Lower leg skin (tissue), 4 donors: ENCODE data around the gene GTPBP6. TPM values are rescaled to one million over a fixed set of nuclear protein-coding genes. Genes with fewer than 3 reads are reported as not detected.

Experiments
- DNase-seq, 2 donors: peaks; one replicate each; pipeline ENCODE4 v3.0.0-alpha.2; 2019; ENCODE audit warnings: low spot score in 2 of 2
- H3K4me3 ChIP-seq: fragments of 200-600 bp; sonication (generic); 2 replicates; pipeline ENCODE4 v1.5.1; 2017; ENCODE audit warnings: mild to moderate bottlenecking, low read depth; ENCODE audit not compliant: poor library complexity, severe bottlenecking
- POLR2A ChIP-seq, 2 donors: fragments of 450-650 bp; IDR thresholded peaks; one replicate each; pipeline ENCODE4 v1.6.1; 2016 to 2017; ENCODE audit warnings: antibody characterized with exemption in 2 of 2, mild to moderate bottlenecking in 1 of 2, moderate library complexity in 1 of 2
- WGBS, 2 donors: methylation state at CpG; one replicate each; pipeline ENCODE4 v1.1.5; 2018; 5-methylcytosine and 5-hydroxymethylcytosine counted together
- intact Hi-C: fragments of 100-400 bp; cut with DNase I; formaldehyde crosslinking; loops from one replicate; pipeline ENCODE4 v1.15.0; 2023; ENCODE audit warnings: low total_unique reads
- total RNA-seq, 4 donors: library from RNA; depleted of rRNA; stranded (reverse); fragments of >200 nt; gene quantifications; one replicate each; pipeline ENCODE4 v1.1.0, GENCODE V29; 2016
- TF ChIP-seq, protein P1 (sequence below), 3 donors: fragments of 450-650 bp; IDR thresholded peaks; one replicate each; pipeline ENCODE4 v1.5.1; 2016; ENCODE audit warnings: antibody characterized with exemption in 3 of 3, mild to moderate bottlenecking in 3 of 3, moderate library complexity in 2 of 3

The GTPBP6 gene
- total RNA-seq, 4 donors from 2014 or later, result 35.9 to 53.4 (median 48.2) TPM

DNA sequence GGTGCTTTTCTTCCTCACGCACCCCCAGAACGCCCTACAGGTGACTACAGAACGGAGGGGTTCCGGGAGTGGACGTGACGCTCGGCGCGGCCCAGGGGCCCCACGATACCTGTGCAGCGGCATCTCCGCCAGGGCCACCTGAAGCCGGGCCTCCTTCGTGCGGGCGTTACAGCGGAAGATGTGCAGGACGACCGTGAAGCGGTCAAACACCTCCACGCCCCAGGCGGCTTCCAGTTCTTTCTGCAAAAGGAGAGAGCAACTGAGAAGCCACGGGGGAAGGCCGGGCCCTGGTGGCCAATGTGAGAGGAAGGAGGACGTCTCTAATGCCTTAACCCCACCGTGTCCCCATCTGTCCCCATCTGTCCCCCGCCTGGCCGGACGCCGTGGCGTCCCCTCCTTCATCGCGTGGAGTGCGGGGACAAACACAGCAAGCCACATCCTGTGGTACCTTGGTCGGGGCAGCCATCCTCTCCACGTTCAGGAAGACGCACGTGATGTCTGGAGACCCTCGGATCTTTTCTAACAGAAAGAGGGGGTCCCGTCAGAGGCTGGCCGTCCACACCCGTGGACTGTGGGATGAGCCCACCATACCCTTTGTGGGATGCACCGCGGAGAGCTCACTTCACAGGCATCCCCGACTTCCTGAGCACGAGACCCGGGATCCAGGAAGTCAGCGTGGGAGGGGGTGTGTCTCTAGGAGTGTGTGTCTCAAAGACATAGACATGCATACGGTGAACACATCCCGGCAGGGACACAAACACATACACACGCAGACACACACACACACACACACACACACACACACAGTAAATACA lies 3.6 kb downstream of the GTPBP6 start:
- H3K4me3 ChIP-seq, result no peak overlapping the region
- DNase-seq, result peak in 1 of 2 donors; percentile 84
- intact Hi-C loops, result no loop called here
- TF ChIP-seq, protein P1, sequence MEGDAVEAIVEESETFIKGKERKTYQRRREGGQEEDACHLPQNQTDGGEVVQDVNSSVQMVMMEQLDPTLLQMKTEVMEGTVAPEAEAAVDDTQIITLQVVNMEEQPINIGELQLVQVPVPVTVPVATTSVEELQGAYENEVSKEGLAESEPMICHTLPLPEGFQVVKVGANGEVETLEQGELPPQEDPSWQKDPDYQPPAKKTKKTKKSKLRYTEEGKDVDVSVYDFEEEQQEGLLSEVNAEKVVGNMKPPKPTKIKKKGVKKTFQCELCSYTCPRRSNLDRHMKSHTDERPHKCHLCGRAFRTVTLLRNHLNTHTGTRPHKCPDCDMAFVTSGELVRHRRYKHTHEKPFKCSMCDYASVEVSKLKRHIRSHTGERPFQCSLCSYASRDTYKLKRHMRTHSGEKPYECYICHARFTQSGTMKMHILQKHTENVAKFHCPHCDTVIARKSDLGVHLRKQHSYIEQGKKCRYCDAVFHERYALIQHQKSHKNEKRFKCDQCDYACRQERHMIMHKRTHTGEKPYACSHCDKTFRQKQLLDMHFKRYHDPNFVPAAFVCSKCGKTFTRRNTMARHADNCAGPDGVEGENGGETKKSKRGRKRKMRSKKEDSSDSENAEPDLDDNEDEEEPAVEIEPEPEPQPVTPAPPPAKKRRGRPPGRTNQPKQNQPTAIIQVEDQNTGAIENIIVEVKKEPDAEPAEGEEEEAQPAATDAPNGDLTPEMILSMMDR (IDR thresholded peaks at IDR 0.05), result no peak
- TF ChIP-seq POLR2A (IDR thresholded peaks at IDR 0.05), result no peak
- WGBS, 2 donors, result 88 to 92% methylated on average over 51 of the region's 51 CpGs

DNA sequence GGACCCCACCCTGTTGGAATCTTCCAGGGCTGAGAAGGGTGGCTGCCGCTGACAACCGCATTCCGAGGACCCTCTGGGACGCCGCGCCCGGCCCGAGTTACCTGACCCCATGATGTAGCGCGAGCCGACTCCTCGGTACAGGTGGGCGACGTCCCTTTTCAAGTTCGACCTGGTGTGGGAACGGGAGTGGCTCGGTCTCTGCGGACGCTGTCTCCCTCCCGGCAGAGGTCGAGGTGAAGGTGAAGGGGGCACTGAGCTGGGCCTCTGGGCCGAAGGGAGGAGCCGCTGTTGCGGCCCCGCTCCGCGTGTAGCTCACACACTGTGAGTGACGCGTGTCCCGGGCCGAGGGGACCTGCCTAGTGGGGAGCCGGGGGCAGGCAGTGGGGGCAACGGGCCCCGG lies 4.5 kb downstream of the GTPBP6 start:
- intact Hi-C loops, result no loop called here
- 94 to 98% methylated on average over 34 of the region's 34 CpGs for WGBS, 2 donors
- no peak overlapping the region for H3K4me3 ChIP-seq
- TF ChIP-seq POLR2A (IDR thresholded peaks at IDR 0.05), result no peak
- TF ChIP-seq, protein P1 (IDR thresholded peaks at IDR 0.05), result no peak
- no peak for DNase-seq

DNA sequence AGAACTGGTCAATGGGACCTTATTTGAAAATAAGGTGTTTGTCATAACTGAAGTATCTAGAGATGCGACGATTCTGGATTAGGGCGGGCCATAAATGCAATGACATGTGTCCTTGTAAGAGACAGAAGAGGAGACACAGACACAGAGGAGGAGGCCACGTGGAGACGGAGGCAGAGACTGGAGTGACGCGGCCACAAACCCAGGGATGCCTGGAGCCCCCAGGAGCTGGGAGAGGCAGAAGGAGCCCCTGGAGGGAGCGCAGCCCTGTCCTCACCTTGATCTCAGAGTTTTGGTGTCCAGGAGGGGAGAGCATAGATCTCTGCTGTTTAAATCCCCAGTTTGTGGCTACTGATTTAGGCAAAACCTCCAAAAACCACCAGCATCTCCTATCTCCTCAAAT lies 5.0 kb downstream of the GTPBP6 start:
- WGBS, 2 donors, result 80 to 86% methylated on average over 8 of the region's 8 CpGs
- H3K4me3 ChIP-seq, result no peak overlapping the region
- intact Hi-C loops, result no loop called here
- no peak for DNase-seq
- no peak for TF ChIP-seq POLR2A (IDR thresholded peaks at IDR 0.05)
- TF ChIP-seq, protein P1 (IDR thresholded peaks at IDR 0.05), result no peak

DNA sequence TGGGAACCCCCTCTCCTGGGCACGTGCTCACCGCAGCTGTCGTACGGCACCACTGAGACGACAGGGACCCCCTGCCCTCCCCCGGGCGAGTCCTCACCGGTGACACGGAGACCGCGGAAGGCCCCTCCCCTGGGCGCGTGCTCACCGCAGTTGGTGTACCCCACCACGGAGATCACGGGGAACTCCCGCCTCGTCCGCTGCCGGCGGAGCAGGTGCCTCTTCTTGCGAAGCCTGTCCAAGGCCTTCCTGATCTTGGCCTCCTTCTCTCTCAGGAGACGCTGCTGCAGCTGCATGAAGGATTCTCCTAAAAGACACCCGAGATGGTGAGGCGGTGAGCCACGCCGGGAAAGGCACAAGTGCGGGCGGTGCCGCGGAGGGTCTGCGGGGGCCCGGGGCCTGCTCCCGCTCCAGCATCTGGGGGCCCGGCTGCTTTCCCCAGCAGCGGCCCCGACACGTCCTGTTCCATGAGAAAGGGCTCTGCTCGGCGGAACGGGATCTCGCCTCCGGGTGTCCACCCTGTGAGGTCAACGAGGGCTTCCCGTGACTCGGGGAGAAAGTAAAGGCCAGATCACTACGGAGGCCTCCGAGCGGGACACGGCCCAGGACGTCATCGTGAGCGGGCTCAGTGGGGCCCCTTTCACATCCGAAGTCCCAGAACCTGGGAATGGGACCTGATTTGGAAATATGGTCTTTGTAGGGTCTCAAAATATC lies 5.8 kb downstream of the GTPBP6 start:
- no peak for DNase-seq
- intact Hi-C loops, result no loop called here
- H3K4me3 ChIP-seq, result no peak overlapping the region
- TF ChIP-seq, protein P1 (IDR thresholded peaks at IDR 0.05), result no peak
- no peak for TF ChIP-seq POLR2A (IDR thresholded peaks at IDR 0.05)
- WGBS, 2 donors, result 94 to 95% methylated on average over 51 to 54 of the region's 54 CpGs

DNA sequence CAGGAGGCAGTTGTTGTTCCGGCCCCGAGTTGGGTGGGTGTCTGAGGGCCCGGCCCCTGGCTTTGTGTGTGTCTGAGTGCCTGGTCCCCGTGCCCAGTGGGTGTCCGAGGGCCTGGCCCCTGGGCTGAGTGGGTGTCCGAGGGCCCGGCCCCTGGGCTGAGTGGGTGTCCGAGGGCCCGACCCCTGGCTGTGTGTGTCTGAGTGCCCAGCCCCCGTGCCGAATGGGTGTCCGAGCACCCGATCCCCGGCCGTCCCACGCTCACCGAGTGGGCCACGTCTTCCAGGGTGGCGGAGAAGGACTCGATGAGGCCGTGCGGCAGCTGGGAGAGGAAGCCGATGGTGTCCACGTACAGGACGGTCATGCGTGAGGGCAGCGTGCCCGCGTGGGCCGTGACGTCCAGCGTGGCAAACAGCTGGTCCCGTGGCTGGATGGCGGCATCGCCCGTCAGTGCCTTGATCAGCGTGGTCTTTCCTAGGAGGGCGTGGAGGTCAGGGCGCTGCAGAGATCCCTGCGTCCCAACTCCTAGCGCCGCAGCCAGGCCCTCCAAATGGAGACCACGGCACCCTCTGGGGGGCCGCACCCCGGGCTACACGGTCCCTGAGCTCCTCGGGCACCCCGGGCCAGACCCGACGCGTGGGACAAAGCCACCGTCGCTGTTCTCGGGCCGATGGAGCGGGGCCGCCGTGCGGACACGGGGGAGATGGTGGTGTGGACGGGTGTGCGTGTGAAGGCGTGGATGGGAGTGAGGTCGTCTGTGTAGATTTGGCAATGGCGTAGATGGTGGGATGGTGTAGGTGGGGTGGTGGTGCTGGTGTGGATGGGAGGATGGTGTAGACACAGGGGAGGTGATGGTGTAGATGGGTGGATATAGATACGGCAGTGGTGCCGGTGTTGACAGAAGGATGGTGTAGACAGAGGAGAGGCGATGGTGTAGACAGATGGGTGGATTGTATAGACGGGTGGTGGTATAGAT lies 7.2 kb downstream of the GTPBP6 start:
- TF ChIP-seq, protein P1 (IDR thresholded peaks at IDR 0.05), result no peak
- no peak for TF ChIP-seq POLR2A (IDR thresholded peaks at IDR 0.05)
- H3K4me3 ChIP-seq, result no peak overlapping the region
- 95 to 96% methylated on average over 60 to 67 of the region's 69 CpGs for WGBS, 2 donors
- intact Hi-C loops, result no loop called here
- peak in 1 of 2 donors; percentile 76 for DNase-seq
